ENCODE data around the gene PKN1. TPM values are rescaled to one million over a fixed set of nuclear protein-coding genes. Genes with fewer than 3 reads are reported as not detected.
A peak's percentile ranks its signal among the peaks of the same experiment; 100 is the strongest.

The PKN1 gene
- total RNA-seq, 1 experiment from 2014 or later, result 170 TPM

- Mint-ChIP-seq H3K9me3 (no peaks in the 10 kb centered on the region), H3K36me3 (no peaks in the 10 kb centered on the region), H3K27me3 (ENCODE audit: low read depth) (no peaks in the 10 kb centered on the region; the same call in none of the 2 replicates), H3K4me1 (peaks cover 15% of the 10 kb centered on the region), H3K4me3 (no peak overlapping the region), H3K27ac (peak overlapping the region; percentile 14; the same call in 1 of the 2 replicates)
- DNase-seq (ENCODE audit: low spot score) (peak; percentile 37), ATAC-seq (peak; percentile 78)
- ChIA-PET POLR2A (interaction anchor here (1.2 kb wide), 1 partner anchor 13 kb away, joined by 4 read pairs; no protein-coding TSS in a partner anchor), CTCF (interaction anchor here (0.5 to 3.3 kb wide), 7 partner anchors 13 to 257 kb away, joined by 3 to 29 read pairs (median 5); partner anchors contain the start of gene ASF1B)
- TF ChIP-seq GRHL2 (CRISPR knock-in tag; IDR thresholded peaks at IDR 0.05; ENCODE audit: insufficient replicate concordance, severe bottlenecking), result no peak
- no peak for TF ChIP-seq ZNF532 (CRISPR knock-in tag; IDR thresholded peaks at IDR 0.05; ENCODE audit: borderline replicate concordance)
- peak; percentile 63 for TF ChIP-seq PRDM15 (CRISPR knock-in tag; IDR thresholded peaks at IDR 0.05)
Measured at GRCh38 chr19:14393329-14393728, 39.8 kb upstream of the PKN1 start.

GRCh38 chr19:14394167-14394566 is 38.9 kb upstream of the PKN1 start:
- ChIA-PET POLR2A (no interaction called here), CTCF (interaction anchor here (1.5 to 3.3 kb wide), 3 partner anchors 12 to 257 kb away, joined by 7 to 29 read pairs (median 17); partner anchors contain the start of gene ASF1B)
- H3K27ac Mint-ChIP-seq, result no peak overlapping the region
- TF ChIP-seq TP53 (CRISPR knock-in tag; IDR thresholded peaks at IDR 0.05) (no peak), AFF4 (CRISPR knock-in tag; IDR thresholded peaks at IDR 0.05; ENCODE audit: borderline replicate concordance) (no peak), ZBTB21 (CRISPR knock-in tag; IDR thresholded peaks at IDR 0.05; ENCODE audit: borderline replicate concordance) (no peak), USF2 (CRISPR knock-in tag; IDR thresholded peaks at IDR 0.05) (no peak), FOXP1 (CRISPR knock-in tag; IDR thresholded peaks at IDR 0.05; ENCODE audit: borderline replicate concordance) (no peak), FOXJ3 (CRISPR knock-in tag; IDR thresholded peaks at IDR 0.05; ENCODE audit: borderline replicate concordance) (no peak), ATF2 (CRISPR knock-in tag; IDR thresholded peaks at IDR 0.05; ENCODE audit: borderline replicate concordance, low read depth) (no peak), SMAD3 (CRISPR knock-in tag; IDR thresholded peaks at IDR 0.05; ENCODE audit: borderline replicate concordance) (no peak), ZNF263 (CRISPR knock-in tag; IDR thresholded peaks at IDR 0.05; ENCODE audit: low read depth) (no peak), ZNF138 (CRISPR knock-in tag; conservative IDR thresholded peaks at IDR 0.05) (no peak), IRF1 (CRISPR knock-in tag; IDR thresholded peaks at IDR 0.05) (no peak), ZMAT4 (CRISPR knock-in tag; IDR thresholded peaks at IDR 0.05) (no peak)
- no peaks in the 10 kb centered on the region for H3K36me3 Mint-ChIP-seq
- no peaks in the 10 kb centered on the region for H3K9me3 Mint-ChIP-seq
- no peaks in the 10 kb centered on the region for H3K27me3 Mint-ChIP-seq (ENCODE audit: low read depth)
- no peak overlapping the region for H3K4me3 Mint-ChIP-seq
- H3K4me1 Mint-ChIP-seq, result peaks cover 9% of the 10 kb centered on the region
- ATAC-seq (no peak), DNase-seq (ENCODE audit: low spot score) (no peak)

All from WTC11 (cell line).